Activated gamma-delta T cell treated with anti-CD3 and anti-CD28 coated beads, Interleukin-2, amount 50 U/mL, for 16 hours (primary cell): Measurements from ENCODE around the gene COL4A2.
A peak's percentile ranks its signal among the peaks of the same experiment; 100 is the strongest.

Experiments used
- DNase-seq: peaks from one replicate; pipeline ENCODE4 v3.0.0-alpha.2; 2020; ENCODE audit warnings: low read depth

The COL4A2 gene

GRCh38 chr13:110339975-110340550 is 33.0 kb downstream of the COL4A2 start:
- no peak for DNase-seq

GRCh38 chr13:110340812-110341444 is 33.8 kb downstream of the COL4A2 start:
- DNase-seq: peak; percentile 9

- DNase-seq: no peak
Measured at GRCh38 chr13:110341445-110342244, 34.6 kb downstream of the COL4A2 start.

GRCh38 chr13:110342474-110342873 is 35.4 kb downstream of the COL4A2 start:
- no peak for DNase-seq

- DNase-seq: no peak
Measured at GRCh38 chr13:110343241-110343865, 36.3 kb downstream of the COL4A2 start.

- DNase-seq: no peak
Measured at GRCh38 chr13:110344320-110344719, 37.2 kb downstream of the COL4A2 start.

- DNase-seq: no peak
Measured at GRCh38 chr13:110345266-110345665, 38.2 kb downstream of the COL4A2 start.

GRCh38 chr13:110345701-110346100 is 38.6 kb downstream of the COL4A2 start:
- DNase-seq: no peak

- DNase-seq: no peak
Measured at GRCh38 chr13:110346661-110347067, 39.6 kb downstream of the COL4A2 start.

GRCh38 chr13:110347088-110347487 is 40.0 kb downstream of the COL4A2 start:
- no peak for DNase-seq

GRCh38 chr13:110347535-110348308 is 40.6 kb downstream of the COL4A2 start:
- DNase-seq: no peak

GRCh38 chr13:110348309-110349105 is 41.4 kb downstream of the COL4A2 start:
- no peak for DNase-seq

GRCh38 chr13:110349239-110349638 is 42.2 kb downstream of the COL4A2 start:
- DNase-seq: no peak

- DNase-seq: no peak
Measured at GRCh38 chr13:110350049-110350448, 43.0 kb downstream of the COL4A2 start.

GRCh38 chr13:110350509-110350908 is 43.4 kb downstream of the COL4A2 start:
- no peak for DNase-seq

- no peak for DNase-seq
Measured at GRCh38 chr13:110351636-110352420, 44.7 kb downstream of the COL4A2 start.

- DNase-seq: no peak
Measured at GRCh38 chr13:110352735-110353134, 45.7 kb downstream of the COL4A2 start.

GRCh38 chr13:110353339-110353977 is 46.4 kb downstream of the COL4A2 start:
- DNase-seq: no peak

- no peak for DNase-seq
Measured at GRCh38 chr13:110354123-110354627, 47.1 kb downstream of the COL4A2 start.
